GM12874 (cell line): ENCODE data around the gene CTH.
A peak's percentile ranks its signal among the peaks of the same experiment; 100 is the strongest.

ENCODE experiments used
- TF ChIP-seq, protein P1 (sequence below): IDR thresholded peaks from 2 replicates; pipeline ENCODE4 v1.5.1; 2011; ENCODE audit warnings: low read depth, mild to moderate bottlenecking, control low read depth, low read length, moderate library complexity; ENCODE audit not compliant: insufficient read depth

Gene CTH

DNA sequence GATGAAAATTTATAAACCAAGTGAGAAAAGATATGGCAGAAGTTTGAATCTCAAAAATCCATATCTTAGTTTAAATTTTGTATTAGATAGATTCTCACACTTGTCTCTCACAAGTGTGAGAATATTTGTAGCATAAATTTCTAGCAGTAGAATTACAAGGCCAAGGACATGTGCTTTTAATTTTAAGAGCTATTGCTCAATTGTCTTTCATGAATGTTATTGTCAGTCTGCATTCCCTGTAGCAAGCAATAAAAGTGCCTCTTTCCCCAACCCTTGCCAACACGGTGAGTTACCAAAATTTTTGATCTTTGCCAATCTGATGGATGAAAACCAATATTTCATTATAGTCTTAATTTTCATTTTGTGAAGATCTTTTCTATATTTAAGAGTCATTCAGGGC is 64.0 kb downstream of the CTH start:
- TF ChIP-seq, protein P1, sequence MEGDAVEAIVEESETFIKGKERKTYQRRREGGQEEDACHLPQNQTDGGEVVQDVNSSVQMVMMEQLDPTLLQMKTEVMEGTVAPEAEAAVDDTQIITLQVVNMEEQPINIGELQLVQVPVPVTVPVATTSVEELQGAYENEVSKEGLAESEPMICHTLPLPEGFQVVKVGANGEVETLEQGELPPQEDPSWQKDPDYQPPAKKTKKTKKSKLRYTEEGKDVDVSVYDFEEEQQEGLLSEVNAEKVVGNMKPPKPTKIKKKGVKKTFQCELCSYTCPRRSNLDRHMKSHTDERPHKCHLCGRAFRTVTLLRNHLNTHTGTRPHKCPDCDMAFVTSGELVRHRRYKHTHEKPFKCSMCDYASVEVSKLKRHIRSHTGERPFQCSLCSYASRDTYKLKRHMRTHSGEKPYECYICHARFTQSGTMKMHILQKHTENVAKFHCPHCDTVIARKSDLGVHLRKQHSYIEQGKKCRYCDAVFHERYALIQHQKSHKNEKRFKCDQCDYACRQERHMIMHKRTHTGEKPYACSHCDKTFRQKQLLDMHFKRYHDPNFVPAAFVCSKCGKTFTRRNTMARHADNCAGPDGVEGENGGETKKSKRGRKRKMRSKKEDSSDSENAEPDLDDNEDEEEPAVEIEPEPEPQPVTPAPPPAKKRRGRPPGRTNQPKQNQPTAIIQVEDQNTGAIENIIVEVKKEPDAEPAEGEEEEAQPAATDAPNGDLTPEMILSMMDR = no peak

DNA sequence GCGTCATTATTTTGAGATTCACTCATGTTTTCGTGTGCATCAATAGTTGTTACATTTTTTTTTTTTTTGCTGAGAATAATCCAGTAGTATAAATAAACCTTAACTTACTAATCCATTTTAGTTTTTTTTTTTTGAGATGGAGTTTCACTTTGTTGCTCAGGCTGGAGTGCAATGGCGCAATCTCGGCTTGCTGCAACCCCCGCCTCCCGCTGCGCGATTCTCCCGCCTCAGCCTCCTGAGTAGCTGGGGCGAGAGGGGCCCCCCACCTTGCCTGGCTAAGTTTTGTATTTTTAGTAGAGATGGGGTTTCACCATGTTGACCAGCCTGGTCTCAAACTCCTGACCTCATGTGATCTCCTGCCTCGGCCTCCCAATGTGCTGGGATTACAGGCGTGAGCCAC is 66.0 kb downstream of the CTH start:
- TF ChIP-seq, protein P1 = no peak

- TF ChIP-seq, protein P1 = no peak
Measured at GRCh38 chr1:70483342-70483741, 72.3 kb downstream of the CTH start.

GRCh38 chr1:70485624-70486023 is 74.6 kb downstream of the CTH start:
- TF ChIP-seq, protein P1 = no peak

DNA sequence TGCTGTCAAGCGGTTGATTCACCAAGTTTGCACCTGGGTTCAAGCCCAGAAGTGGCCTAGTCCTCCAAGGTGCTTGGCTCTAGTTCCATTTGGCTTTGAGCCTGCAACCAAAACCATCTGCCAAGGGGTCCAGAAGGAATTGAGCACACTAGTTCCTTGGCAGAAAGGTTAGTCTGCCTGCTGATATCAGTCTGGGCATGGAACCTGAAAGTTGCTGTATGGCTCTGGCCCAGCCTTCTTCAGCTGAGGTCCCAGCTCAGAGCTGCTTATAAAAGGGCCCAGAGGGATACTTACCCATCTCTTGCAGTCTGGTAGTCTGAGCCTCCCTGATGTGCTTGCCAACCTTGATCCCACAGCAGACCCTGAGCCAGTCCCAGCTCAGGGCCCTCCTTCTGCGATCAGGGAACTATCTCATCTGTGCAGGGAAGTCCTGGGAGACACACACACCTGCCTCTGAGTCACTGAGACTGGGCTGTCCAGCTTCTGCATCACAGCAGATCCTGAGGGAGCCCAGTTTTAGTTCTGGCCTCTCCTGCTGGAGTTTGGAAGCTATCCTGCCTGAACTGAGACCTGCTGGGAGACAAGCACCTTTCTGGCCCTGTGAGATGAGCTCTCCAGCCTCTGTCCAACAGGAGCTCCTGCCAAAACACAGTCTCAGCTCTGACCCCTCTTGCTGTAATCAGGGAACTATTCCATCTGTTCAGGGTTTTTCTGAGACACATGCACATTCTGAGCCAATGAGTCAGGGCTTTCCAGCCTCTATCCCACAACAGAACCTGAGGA is 75.8 kb downstream of the CTH start:
- TF ChIP-seq, protein P1 = no peak

DNA sequence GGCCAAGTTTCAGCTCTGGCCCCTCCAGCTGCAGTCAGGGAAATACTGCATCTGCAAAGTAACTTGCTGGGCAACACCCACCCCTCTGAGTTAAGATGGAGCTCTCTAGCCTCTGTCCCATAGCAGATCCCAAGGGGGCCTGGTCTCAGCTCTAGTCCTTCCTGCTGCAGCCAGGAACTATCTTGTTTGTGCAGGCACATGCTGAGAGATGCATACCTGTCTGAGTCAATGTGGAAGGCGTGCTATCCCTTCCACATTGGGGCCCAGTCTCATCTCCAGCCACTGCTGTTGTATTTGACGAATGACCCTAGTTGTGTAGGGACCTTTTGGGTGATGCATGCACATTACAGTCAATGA is 76.4 kb downstream of the CTH start:
- TF ChIP-seq, protein P1 = no peak

- TF ChIP-seq, protein P1 = peak; percentile 92
Measured at GRCh38 chr1:70487910-70488665, 77.0 kb downstream of the CTH start.
